Motor neuron (in vitro differentiated cells): ENCODE measurements around the gene TUT1. TPM values are rescaled to one million over a fixed set of nuclear protein-coding genes. Genes with fewer than 3 reads are reported as not detected.
"Not testable (repeated sequence)": the region's sequence is repeated elsewhere in the genome, so short reads cannot be mapped to it uniquely, and the experiment has no call there.

Source experiments
- ATAC-seq, 8 experiments: fragments of 200-7000 bp; cut with Tn5 transposase; replicated peaks in 6 of 8; 2 replicates each; pipeline ENCODE4 v1.8.0; 2021; ENCODE audit warnings: mild to moderate bottlenecking in 8 of 8, moderate library complexity in 8 of 8
- H3K27ac ChIP-seq, 2 donors: fragments of 250-450 bp; sonication (Bioruptor Pico); 2 replicates each; pipeline ENCODE4 v1.9.0; 2021; ENCODE audit warnings: antibody characterized with exemption in 2 of 2, mild to moderate bottlenecking in 2 of 2, moderate library complexity in 1 of 2
- H3K4me1 ChIP-seq, 2 donors: fragments of 250-450 bp; sonication (Bioruptor Pico); replicated peaks in 1 of 2; 2 replicates each; pipeline ENCODE4 v1.6.1; 2021; ENCODE audit warnings: antibody characterized with exemption in 2 of 2, mild to moderate bottlenecking in 2 of 2, moderate library complexity in 1 of 2
- H3K4me3 ChIP-seq, 5 donors: fragments of 250-450 bp; sonication (Bioruptor Pico); 2 replicates each; pipeline ENCODE4 v1.9.0; 2021; ENCODE audit warnings: antibody characterized with exemption in 5 of 5, mild to moderate bottlenecking in 5 of 5, moderate library complexity in 4 of 5
- WGBS, 10 experiments: fragments of 450-650 bp; shearing (Covaris generic); methylation state at CpG; one replicate each; pipeline ENCODE4 v1.0.0; 2022; 5-methylcytosine and 5-hydroxymethylcytosine counted together
- in situ Hi-C, 9 experiments: fragments of 400-800 bp; cut with MboI; loops; one replicate each; pipeline ENCODE4 v1.15.0; 2021; ENCODE audit warnings: low sequenced_read_pairs in 9 of 9, low pct_unique_long_range_greater_than_20kb in 2 of 9; ENCODE audit not compliant: unreplicated experiment in 9 of 9
- total RNA-seq, 8 experiments: library from RNA; unstranded; fragments of 300-600 nt; gene quantifications; 2 replicates each; pipeline versions ENCODE4 v1.2.3 to v1.2.4, GENCODE V29; 2022

Gene TUT1
- total RNA-seq, 8 experiments from 2014 or later, result 11.5 to 24.4 (median 17.3) TPM

GRCh38 chr11:62588966-62589637 lies 2.2 kb downstream of the TUT1 start:
- no peak overlapping the region for H3K27ac ChIP-seq
- H3K4me1 ChIP-seq, result peaks cover 16 to 23% of the 10 kb centered on the region in 2 donors
- ATAC-seq, result no peak
- in situ Hi-C loops, result loop anchor here in 1 of 9 experiments (25.0 kb wide), 1 partner anchor 202 kb away; no protein-coding TSS in a partner anchor
- H3K4me3 ChIP-seq, result no peak overlapping the region
- 12 to 89% (median 65%) methylated on average over 1 to 12 of the region's 18 CpGs for WGBS, 10 experiments

GRCh38 chr11:62585356-62585755 lies 6.0 kb downstream of the TUT1 start:
- in situ Hi-C loops, result loop anchor here in 1 of 9 experiments (25.0 kb wide), 1 partner anchor 198 kb away; no protein-coding TSS in a partner anchor
- 80% methylated on average over 5 of the region's 7 CpGs; no CpG with 5 or more reads in 9 of the 10 experiments for WGBS, 10 experiments
- H3K4me1 ChIP-seq, result not testable (repeated sequence)

DNA sequence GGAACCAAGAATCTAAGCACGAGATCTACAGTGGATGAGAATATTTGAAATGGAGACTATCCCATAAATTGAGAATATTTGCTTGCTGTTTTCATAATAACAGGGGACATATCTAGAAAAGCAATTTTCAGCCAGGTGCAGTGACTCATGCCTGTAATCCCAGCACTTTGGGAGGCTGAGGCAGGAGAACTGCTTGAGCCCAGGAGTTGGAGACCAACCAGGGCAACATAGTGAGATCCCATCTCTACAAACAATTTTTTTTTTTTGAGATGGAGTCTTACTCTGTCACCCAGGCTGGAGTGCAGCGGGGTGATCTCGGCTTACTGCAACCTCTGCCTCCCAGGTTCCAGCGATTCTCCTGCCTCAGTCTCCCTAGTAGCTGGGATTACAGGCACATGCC lies 9.6 kb downstream of the TUT1 start:
- H3K27ac ChIP-seq, ATAC-seq, H3K4me3 ChIP-seq, H3K4me1 ChIP-seq: not testable (repeated sequence)
- 95 to 100% (median 100%) methylated on average over 1 to 4 of the region's 4 CpGs; no CpG with 5 or more reads in 5 of the 10 experiments for WGBS, 10 experiments
- in situ Hi-C loops, result loop anchor here in 1 of 9 experiments (25.0 kb wide), 1 partner anchor 194 kb away; no protein-coding TSS in a partner anchor

More at GRCh38 chr11:62585356-62585755, 6.0 kb downstream of the TUT1 start:
- peak in 3 of 8 experiments; percentile 30 to 68 (median 65) for ATAC-seq
- not testable (repeated sequence) for H3K27ac ChIP-seq, H3K4me3 ChIP-seq

- WGBS, 10 experiments, result 80 to 100% (median 96%) methylated on average over 1 to 6 of the region's 18 CpGs; no CpG with 5 or more reads in 3 of the 10 experiments
Observed at GRCh38 chr11:62580959-62581715, 10.2 kb downstream of the TUT1 start.

GRCh38 chr11:62579252-62579651 lies 12.1 kb downstream of the TUT1 start:
- ATAC-seq, result no peak
- peaks cover 10 to 12% of the 10 kb centered on the region in 2 donors for H3K4me1 ChIP-seq
- no peak overlapping the region for H3K4me3 ChIP-seq
- H3K27ac ChIP-seq, result no peak overlapping the region
- in situ Hi-C loops, result loop anchor here in 1 of 9 experiments (25.0 kb wide), 1 partner anchor 192 kb away; no protein-coding TSS in a partner anchor
- 72 to 100% (median 100%) methylated on average over 1 to 2 of the region's 2 CpGs; no CpG with 5 or more reads in 3 of the 10 experiments for WGBS, 10 experiments

More at GRCh38 chr11:62580959-62581715, 10.2 kb downstream of the TUT1 start:
- no peak overlapping the region for H3K4me3 ChIP-seq
- in situ Hi-C loops, result loop anchor here in 1 of 9 experiments (25.0 kb wide), 1 partner anchor 194 kb away; no protein-coding TSS in a partner anchor
- H3K4me1 ChIP-seq, result no peaks in the 10 kb centered on the region
- no peak for ATAC-seq
- H3K27ac ChIP-seq, result no peak overlapping the region

- Histone ChIP-seq H3K4me3 (no peak overlapping the region), H3K27ac (no peak overlapping the region), H3K4me1 (peaks cover 10 to 12% of the 10 kb centered on the region in 2 donors)
- ATAC-seq, result no peak
- in situ Hi-C loops, result loop anchor here in 1 of 9 experiments (25.0 kb wide), 1 partner anchor 191 kb away; no protein-coding TSS in a partner anchor
- WGBS, 10 experiments, result 80 to 100% (median 94%) methylated on average over 1 to 4 of the region's 11 CpGs; no CpG with 5 or more reads in 6 of the 10 experiments
Observed at GRCh38 chr11:62578541-62578940, 12.8 kb downstream of the TUT1 start.

GRCh38 chr11:62577046-62577714 lies 14.1 kb downstream of the TUT1 start:
- Histone ChIP-seq H3K4me1 (peaks cover 15 to 17% of the 10 kb centered on the region in 2 donors), H3K27ac (no peak overlapping the region), H3K4me3 (no peak overlapping the region)
- in situ Hi-C loops, result loop anchor here in 1 of 9 experiments (25.0 kb wide), 1 partner anchor 190 kb away; no protein-coding TSS in a partner anchor
- WGBS, 10 experiments, result 50 to 100% (median 92%) methylated on average over 1 to 7 of the region's 12 CpGs; no CpG with 5 or more reads in 1 of the 10 experiments
- no peak for ATAC-seq

DNA sequence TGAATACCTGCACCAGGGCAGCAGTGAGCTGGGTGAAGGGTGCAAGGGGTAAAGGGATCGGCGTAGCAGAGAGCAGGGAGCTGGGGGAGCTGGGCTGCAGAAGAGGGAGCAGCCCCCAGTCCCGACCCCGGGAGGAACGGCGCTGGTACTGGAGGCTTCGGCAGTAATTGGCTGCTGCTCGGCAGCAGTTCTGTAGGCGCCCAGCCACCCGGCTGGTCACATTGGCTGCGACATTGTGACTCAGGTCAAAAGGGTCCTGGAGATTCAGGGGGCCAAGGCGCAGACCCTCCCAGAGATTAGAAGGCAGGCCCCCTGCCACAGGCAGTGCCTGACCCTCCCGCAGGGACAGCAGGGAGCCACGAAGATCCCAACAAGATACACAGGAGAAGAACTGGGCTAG lies 15.5 kb downstream of the TUT1 start:
- H3K4me3 ChIP-seq, result no peak overlapping the region
- H3K4me1 ChIP-seq, result peaks cover 15 to 19% of the 10 kb centered on the region in 2 donors
- in situ Hi-C loops, result loop anchor here in 1 of 9 experiments (25.0 kb wide), 1 partner anchor 189 kb away; no protein-coding TSS in a partner anchor
- 80 to 100% (median 91%) methylated on average over 1 to 7 of the region's 14 CpGs; no CpG with 5 or more reads in 6 of the 10 experiments for WGBS, 10 experiments
- ATAC-seq, result no peak
- H3K27ac ChIP-seq, result peak overlapping the region in 1 of 2 donors; percentile 93

DNA sequence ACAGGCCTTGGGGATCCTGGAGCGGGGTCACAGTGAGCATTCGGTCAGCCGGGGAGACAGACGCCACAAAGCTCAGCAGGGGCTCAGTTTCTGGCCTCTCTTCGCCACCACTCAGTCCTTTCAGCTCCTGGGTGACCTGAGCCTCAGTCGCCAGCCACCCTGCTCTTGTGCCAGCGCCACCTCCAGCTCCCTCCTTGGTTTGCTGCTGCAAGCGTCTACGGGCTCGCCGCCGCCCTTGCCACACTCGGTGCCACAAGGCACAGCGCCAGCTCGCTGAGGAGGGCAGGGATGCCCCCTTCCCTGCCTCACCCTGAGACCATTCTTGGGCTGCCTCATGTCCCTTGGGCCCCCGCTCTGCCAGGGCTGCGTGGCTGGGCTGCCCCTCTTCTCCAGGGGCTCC lies 16.2 kb downstream of the TUT1 start:
- H3K4me1 ChIP-seq, result peaks cover 15 to 19% of the 10 kb centered on the region in 2 donors
- peak overlapping the region; percentile 39 to 45 (median 43) for H3K4me3 ChIP-seq
- ATAC-seq, result no peak
- H3K27ac ChIP-seq, result peak overlapping the region; percentile 93 to 96
- in situ Hi-C loops, result loop anchor here in 1 of 9 experiments (25.0 kb wide), 1 partner anchor 188 kb away; no protein-coding TSS in a partner anchor
- 0 to 92% (median 76%) methylated on average over 2 to 5 of the region's 17 CpGs; no CpG with 5 or more reads in 7 of the 10 experiments for WGBS, 10 experiments

- 0 to 6% (median 3%) methylated on average over 2 to 26 of the region's 33 CpGs; no CpG with 5 or more reads in 5 of the 10 experiments for WGBS, 10 experiments
- Histone ChIP-seq H3K4me1 (peaks cover 15 to 19% of the 10 kb centered on the region in 2 donors), H3K4me3 (peak overlapping the region; percentile 39 to 45 (median 43)), H3K27ac (peak overlapping the region; percentile 93 to 96)
- ATAC-seq, result peak; percentile 37 to 56 (median 48)
- in situ Hi-C loops, result loop anchor here in 3 of 9 experiments (25.0 kb wide), 2 partner anchors 162 to 187 kb away; partner anchors contain the start of gene SCGB1A1 (in 1 of the 3)
Observed at GRCh38 chr11:62574363-62575071, 16.8 kb downstream of the TUT1 start.

DNA sequence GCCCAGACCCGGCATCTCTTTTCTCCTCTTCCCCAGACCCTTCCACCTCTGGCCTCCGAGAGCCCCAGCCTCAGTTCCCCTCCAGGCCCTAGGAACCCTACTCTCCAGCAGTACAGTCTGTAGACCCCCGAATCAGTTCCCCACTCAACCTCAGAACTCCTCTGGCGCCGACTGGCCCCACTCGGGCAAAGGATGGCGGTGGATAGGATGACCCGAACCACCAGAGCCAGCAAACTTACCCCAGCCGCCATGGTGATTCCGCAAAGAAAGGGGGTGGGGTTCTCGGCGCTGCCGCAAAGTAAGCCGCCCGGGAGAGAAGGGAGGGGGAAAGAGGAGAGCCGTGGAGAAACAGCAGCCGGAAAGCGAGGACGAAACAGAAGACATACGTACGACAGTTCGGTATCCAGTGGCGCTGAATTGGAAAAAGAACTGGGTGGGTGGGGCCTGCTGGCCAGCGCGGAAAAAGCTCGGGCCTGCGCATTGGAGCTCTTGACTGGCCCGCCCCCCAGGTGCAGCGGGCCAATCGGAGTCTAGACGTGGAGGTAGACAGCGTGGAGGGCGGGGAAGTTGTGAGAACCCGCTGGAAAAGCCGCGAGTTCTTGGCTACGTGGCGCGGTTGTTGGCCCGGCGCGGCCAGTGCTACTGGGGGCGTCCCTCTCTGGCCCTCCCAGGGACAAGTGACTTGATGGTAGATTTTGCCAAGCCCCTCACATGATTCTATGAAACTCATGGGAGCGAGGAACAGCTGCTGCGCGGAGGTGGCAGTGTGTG lies 17.5 kb downstream of the TUT1 start, which contains the start of gene EEF1G:
EEF1G (minus strand) TSS at position 300 of the 771 bp plus-strand sequence; CDS start at position 251, 49 bp downstream.
- 0 to 5% (median 0%) methylated on average over 2 to 16 of the region's 46 CpGs; no CpG with 5 or more reads in 5 of the 10 experiments for WGBS, 10 experiments
- Histone ChIP-seq H3K4me3 (peak within 1 kb of the TSS; percentile 54 to 68 (median 63)), H3K27ac (peak within 1 kb of the TSS; percentile 93 to 96), H3K4me1 (peaks cover 15 to 19% of the 10 kb centered on the region in 2 donors)
- in situ Hi-C loops, result loop anchor here in 2 of 9 experiments (25.0 kb wide), 2 partner anchors 161 to 186 kb away; partner anchors contain the start of gene SCGB1A1 (in 1 of the 2)
- ATAC-seq, result peak; percentile 85 to 92 (median 89)
